ENCODE data around the gene ZGLP1.

DNA sequence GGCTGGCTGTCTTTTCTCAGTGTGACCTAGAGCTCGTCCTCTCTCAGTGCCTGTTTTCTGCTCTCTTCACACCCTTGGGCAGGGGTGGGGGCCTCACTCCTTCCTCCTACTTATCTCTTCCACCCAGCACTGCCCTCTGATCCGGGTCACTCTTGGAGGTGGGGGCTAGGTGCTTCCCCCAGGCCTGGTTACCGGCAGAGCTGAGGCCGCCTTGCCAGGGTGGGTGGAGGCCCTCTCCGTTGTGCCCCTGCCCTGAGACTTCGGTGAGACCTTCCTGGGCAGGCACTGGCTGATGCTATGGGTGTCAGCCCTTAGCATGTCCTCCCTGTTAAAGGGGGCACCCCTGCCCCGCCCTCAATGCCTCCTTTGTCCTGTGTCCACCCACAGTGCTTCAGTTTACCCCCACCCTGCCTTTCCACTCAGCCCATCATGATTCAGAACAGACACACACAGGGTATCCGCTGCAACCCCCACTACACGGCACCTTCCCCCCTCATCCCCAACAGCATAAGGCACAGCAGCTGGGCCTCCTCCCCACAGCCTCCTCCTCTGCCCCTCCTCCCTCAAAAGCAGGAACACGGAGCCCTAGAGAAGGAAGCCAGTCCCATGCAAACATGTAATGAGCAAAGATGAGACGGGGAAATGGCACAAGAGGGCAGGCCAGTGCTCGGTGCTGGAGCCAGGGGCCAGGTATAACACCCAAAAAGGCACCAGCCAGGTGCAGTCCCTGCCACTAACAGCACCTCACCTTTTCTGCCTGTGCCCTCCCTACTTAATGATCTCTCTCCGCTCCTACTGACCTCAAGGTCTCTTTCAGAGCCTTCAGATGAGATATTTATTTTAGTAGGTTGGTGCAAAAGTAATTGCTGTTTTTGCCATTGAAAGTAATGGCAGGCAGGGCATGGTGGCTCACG lies 9.8 kb downstream of the ZGLP1 start:
- TF ChIP-seq, protein P1, sequence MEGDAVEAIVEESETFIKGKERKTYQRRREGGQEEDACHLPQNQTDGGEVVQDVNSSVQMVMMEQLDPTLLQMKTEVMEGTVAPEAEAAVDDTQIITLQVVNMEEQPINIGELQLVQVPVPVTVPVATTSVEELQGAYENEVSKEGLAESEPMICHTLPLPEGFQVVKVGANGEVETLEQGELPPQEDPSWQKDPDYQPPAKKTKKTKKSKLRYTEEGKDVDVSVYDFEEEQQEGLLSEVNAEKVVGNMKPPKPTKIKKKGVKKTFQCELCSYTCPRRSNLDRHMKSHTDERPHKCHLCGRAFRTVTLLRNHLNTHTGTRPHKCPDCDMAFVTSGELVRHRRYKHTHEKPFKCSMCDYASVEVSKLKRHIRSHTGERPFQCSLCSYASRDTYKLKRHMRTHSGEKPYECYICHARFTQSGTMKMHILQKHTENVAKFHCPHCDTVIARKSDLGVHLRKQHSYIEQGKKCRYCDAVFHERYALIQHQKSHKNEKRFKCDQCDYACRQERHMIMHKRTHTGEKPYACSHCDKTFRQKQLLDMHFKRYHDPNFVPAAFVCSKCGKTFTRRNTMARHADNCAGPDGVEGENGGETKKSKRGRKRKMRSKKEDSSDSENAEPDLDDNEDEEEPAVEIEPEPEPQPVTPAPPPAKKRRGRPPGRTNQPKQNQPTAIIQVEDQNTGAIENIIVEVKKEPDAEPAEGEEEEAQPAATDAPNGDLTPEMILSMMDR (IDR thresholded peaks at IDR 0.05) = no peak
- TF ChIP-seq, protein P2, sequence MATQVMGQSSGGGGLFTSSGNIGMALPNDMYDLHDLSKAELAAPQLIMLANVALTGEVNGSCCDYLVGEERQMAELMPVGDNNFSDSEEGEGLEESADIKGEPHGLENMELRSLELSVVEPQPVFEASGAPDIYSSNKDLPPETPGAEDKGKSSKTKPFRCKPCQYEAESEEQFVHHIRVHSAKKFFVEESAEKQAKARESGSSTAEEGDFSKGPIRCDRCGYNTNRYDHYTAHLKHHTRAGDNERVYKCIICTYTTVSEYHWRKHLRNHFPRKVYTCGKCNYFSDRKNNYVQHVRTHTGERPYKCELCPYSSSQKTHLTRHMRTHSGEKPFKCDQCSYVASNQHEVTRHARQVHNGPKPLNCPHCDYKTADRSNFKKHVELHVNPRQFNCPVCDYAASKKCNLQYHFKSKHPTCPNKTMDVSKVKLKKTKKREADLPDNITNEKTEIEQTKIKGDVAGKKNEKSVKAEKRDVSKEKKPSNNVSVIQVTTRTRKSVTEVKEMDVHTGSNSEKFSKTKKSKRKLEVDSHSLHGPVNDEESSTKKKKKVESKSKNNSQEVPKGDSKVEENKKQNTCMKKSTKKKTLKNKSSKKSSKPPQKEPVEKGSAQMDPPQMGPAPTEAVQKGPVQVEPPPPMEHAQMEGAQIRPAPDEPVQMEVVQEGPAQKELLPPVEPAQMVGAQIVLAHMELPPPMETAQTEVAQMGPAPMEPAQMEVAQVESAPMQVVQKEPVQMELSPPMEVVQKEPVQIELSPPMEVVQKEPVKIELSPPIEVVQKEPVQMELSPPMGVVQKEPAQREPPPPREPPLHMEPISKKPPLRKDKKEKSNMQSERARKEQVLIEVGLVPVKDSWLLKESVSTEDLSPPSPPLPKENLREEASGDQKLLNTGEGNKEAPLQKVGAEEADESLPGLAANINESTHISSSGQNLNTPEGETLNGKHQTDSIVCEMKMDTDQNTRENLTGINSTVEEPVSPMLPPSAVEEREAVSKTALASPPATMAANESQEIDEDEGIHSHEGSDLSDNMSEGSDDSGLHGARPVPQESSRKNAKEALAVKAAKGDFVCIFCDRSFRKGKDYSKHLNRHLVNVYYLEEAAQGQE (IDR thresholded peaks at IDR 0.05; ENCODE audit: insufficient read depth in 1 of 2, low read depth in 2 of 2, low read length in 1 of 2) = no peak

Measured in Panc1 (cell line).